ENCODE results near the gene FGFR2. TPM values are rescaled to one million over a fixed set of nuclear protein-coding genes. Genes with fewer than 3 reads are reported as not detected.

Gene FGFR2
- polyA plus RNA-seq, 1 of the 3 experiments (the other 2 are of a cell fraction): 0.02 TPM

DNA sequence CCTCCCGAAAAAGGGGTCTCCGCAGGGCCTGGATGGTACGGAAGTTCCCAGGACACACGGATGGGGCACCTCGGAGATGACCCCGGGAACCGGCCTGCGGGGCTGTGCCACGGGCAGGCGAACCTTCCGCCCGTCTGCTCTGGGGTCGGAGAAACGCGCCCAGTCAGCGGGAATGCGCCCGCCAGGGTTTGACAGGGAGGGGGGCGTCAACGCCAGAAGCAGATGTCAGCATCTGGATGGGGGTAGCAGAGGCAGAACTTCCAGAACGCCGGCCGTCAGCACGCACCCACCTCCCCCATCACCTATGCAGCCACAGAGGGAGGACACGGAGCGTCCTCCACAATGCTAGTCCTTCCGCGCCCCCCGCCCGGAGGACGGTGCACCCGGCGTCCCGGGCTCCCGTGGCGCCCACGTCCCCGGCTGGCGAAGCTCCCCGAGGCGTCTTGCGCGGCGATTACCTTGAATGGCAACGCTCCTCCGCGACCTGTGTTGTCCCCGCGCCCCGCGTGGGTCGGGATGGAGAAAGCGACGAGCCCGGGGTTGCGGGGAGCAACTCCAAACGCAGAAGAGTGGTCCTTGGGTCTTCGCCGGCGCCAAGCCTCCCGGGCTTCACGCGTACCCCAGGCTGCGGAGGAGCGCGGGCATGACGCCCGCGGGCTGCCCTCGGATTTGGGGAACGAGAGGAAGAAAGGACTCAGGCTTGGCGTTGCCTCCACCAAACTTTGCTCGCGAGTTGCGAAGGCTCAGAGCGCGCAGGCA lies 561 bp downstream of the FGFR2 start:
- DNase-seq: peak; percentile 83
- CTCF ChIA-PET: interaction anchor here (0.6 to 1.8 kb wide), 9 partner anchors 11 to 655 kb away, joined by 3 to 9 read pairs (median 4); no protein-coding TSS in a partner anchor

DNA sequence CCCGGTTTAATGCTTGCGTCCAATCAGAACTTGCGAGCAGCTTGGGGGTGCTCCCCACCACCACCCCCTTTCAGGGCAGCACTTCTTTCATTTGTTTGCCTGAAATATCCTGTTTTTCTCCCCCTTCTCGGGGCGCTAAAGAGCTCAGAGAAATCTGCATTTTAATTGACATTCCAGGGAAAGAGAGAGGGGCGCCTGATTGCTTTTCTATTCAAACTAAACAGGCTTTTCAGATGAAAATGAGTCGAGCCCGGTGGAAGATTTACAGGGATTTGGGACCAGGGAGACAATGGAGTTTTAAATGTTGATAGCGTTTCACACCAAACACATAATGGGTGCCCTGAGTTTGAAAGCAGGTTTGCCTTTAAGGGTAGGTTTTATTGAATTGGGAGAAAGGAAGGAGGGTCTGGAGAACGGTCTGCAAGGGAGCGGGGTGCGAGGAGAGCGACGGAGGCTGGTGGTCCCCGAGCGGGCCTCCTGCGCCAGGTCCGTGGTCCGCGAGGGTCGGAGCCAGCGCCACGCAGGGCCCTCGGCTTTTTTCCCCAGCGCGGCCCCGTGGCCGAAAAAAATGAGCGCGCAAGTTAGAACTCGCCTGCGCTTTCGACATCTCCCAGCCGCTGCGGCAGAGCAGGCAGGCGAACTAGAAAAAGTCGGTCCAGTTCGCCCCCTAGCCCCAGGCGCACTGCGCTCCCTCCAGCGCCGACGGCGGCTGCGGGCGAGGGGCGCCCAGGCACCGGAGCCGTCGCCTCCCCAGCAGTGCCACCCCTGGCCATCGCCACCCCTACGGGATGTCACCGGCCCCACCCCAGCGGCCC lies 1.3 kb downstream of the FGFR2 start:
- Histone ChIP-seq H3K9ac (no peak overlapping the region), H2AFZ (ENCODE audit: low read depth) (peak overlapping the region; percentile 19; the same call in 1 of the 2 replicates), H3K36me3 (replicated peaks in 1 of 2; ENCODE audit: control insufficient read depth in 1 of 2, insufficient read depth in 2 of 2, low read length in 1 of 2) (no peaks in the 10 kb centered on the region), H3K4me3 (ENCODE audit: low read depth in 2 of 2, low read length in 1 of 2) (peak overlapping the region; percentile 46 to 60; a peak in 1 of 4 replicates), H3K4me1 (ENCODE audit: control insufficient read depth in 1 of 2, insufficient read depth in 2 of 2, low read depth in 1 of 2, low read length in 1 of 2) (peaks cover 0 to 14% of the 10 kb centered on the region in 2 experiments; a peak in 1 of 4 replicates), H3K4me2 (peak overlapping the region; percentile 86), H3K9me3 (no peaks in the 10 kb centered on the region), H3K27ac (ENCODE audit: low read depth in 2 of 2, low read length in 1 of 2) (no peak overlapping the region), H3K79me2 (ENCODE audit: insufficient read depth) (no peaks in the 10 kb centered on the region), H3K27me3 (ENCODE audit: insufficient read depth) (peaks cover 18% of the 10 kb centered on the region), H3K9me2 (no peaks in the 10 kb centered on the region), H4K20me1 (ENCODE audit: insufficient read depth) (no peaks in the 10 kb centered on the region), H3F3A (replicated peaks; ENCODE audit: insufficient read depth) (peaks cover 6% of the 10 kb centered on the region)
- DNase-seq: no peak
- 43% methylated on average over 24 of the region's 54 CpGs for WGBS (ENCODE audit: low lambda C conversion rate)
- ChIA-PET POLR2A (no interaction called here), CTCF (interaction anchor here (0.6 to 1.3 kb wide), 2 partner anchors 12 to 51 kb away, joined by 3 to 6 read pairs; no protein-coding TSS in a partner anchor)
- no peak for TF ChIP-seq NFIC (IDR thresholded peaks at IDR 0.05; ENCODE audit: borderline replicate concordance)
- no peak for TF ChIP-seq EZH2phosphoT487 (IDR thresholded peaks at IDR 0.05; ENCODE audit: borderline replicate concordance, low read depth)
- no peak for TF ChIP-seq POLR2AphosphoS5 (IDR thresholded peaks at IDR 0.05; ENCODE audit: low read depth, low read length)
- no peak for TF ChIP-seq ELF1 (IDR thresholded peaks at IDR 0.05)
- no peak for TF ChIP-seq TEAD4 (IDR thresholded peaks at IDR 0.05; ENCODE audit: borderline replicate concordance, insufficient read depth)
- peak; percentile 48 for TF ChIP-seq RAD21 (IDR thresholded peaks at IDR 0.05; ENCODE audit: low read length)
- no peak for TF ChIP-seq NRF1 (IDR thresholded peaks at IDR 0.05; ENCODE audit: low read depth, low read length)
- TF ChIP-seq SMC3 (IDR thresholded peaks at IDR 0.05; ENCODE audit: low read depth, low read length): peak; percentile 7; the same call in 1 of the 2 replicates

More for the DNA sequence above, 561 bp downstream of the FGFR2 start:
- Histone ChIP-seq H3F3A (replicated peaks; ENCODE audit: insufficient read depth) (peaks cover 6% of the 10 kb centered on the region), H3K9me3 (no peaks in the 10 kb centered on the region), H4K20me1 (ENCODE audit: insufficient read depth) (no peaks in the 10 kb centered on the region), H3K4me3 (ENCODE audit: low read depth in 2 of 2, low read length in 1 of 2) (peak overlapping the region; percentile 46 to 60; a peak in 3 of 4 replicates), H3K27ac (ENCODE audit: low read depth in 2 of 2, low read length in 1 of 2) (no peak overlapping the region), H3K27me3 (ENCODE audit: insufficient read depth) (peaks cover 18% of the 10 kb centered on the region), H3K79me2 (ENCODE audit: insufficient read depth) (no peaks in the 10 kb centered on the region), H3K36me3 (replicated peaks in 1 of 2; ENCODE audit: control insufficient read depth in 1 of 2, insufficient read depth in 2 of 2, low read length in 1 of 2) (no peaks in the 10 kb centered on the region), H3K9me2 (no peaks in the 10 kb centered on the region), H3K4me1 (ENCODE audit: control insufficient read depth in 1 of 2, insufficient read depth in 2 of 2, low read depth in 1 of 2, low read length in 1 of 2) (peaks cover 0 to 14% of the 10 kb centered on the region in 2 experiments; a peak in 1 of 4 replicates), H2AFZ (ENCODE audit: low read depth) (peak overlapping the region; percentile 79; the same call in 1 of the 2 replicates), H3K4me2 (peak overlapping the region; percentile 86), H3K9ac (no peak overlapping the region)
- POLR2A ChIA-PET: no interaction called here
- TF ChIP-seq USF1 (IDR thresholded peaks at IDR 0.05; ENCODE audit: borderline replicate concordance, low read depth) (no peak), MEF2A (IDR thresholded peaks at IDR 0.05; ENCODE audit: borderline replicate concordance, low read depth) (no peak), NRF1 (IDR thresholded peaks at IDR 0.05; ENCODE audit: low read depth, low read length) (no peak), SIN3A (IDR thresholded peaks at IDR 0.05; ENCODE audit: borderline replicate concordance, low read depth, low read length) (no peak), PBX3 (IDR thresholded peaks at IDR 0.05) (no peak), CHD2 (IDR thresholded peaks at IDR 0.05; ENCODE audit: low read length, partially characterized antibody) (no peak)
- 1% methylated on average over 16 of the region's 77 CpGs for WGBS (ENCODE audit: low lambda C conversion rate)

Data from SK-N-SH (cell line).